ENCODE results near the gene ADAMTS14.

GRCh38 chr10:70777063-70777875 is 105.0 kb downstream of the ADAMTS14 start:
- no peak for TF ChIP-seq CTCF (conservative IDR thresholded peaks at IDR 0.05; ENCODE audit: low read depth, low read length)
- no peak for TF ChIP-seq EZH2phosphoT487 (IDR thresholded peaks at IDR 0.05; ENCODE audit: borderline replicate concordance, low read length)
- TF ChIP-seq EZH2 (IDR thresholded peaks at IDR 0.05; ENCODE audit: low read length, unreplicated experiment), result no peak

All from PC-3 (cell line).